B cell (primary cell): ENCODE data around the gene DSCAML1. TPM values are rescaled to one million over a fixed set of nuclear protein-coding genes. Genes with fewer than 3 reads are reported as not detected.

Experiments
- ATAC-seq: fragments of 200-7000 bp; cut with Tn5 transposase; one replicate; pipeline ENCODE4 v1.10.0; 2021; ENCODE audit warnings: low read depth, mild to moderate bottlenecking, moderate number of reproducible peaks, moderate library complexity
- CTCF ChIA-PET: fragments of 350-600 bp; sonication (Branson Sonifier 250); formaldehyde crosslinking; loops from one replicate; lab custom pipeline; 2021; ENCODE audit warnings: antibody characterized with exemption, inconsistent platforms; lab: Charles Lee
- POLR2A ChIA-PET: fragments of 350-600 bp; sonication (Branson Sonifier 250); formaldehyde crosslinking; loops from one replicate; lab custom pipeline; 2021; ENCODE audit warnings: antibody characterized with exemption; lab: Charles Lee
- DNase-seq: peaks from one replicate; pipeline ENCODE4 v3.0.0; 2013
- H2AFZ ChIP-seq: 2 replicates; pipeline ENCODE4 v1.6.1; 2012; ENCODE audit warnings: mild to moderate bottlenecking, low read depth, low read length; ENCODE audit not compliant: insufficient read depth, poor library complexity, severe bottlenecking
- H3K27ac ChIP-seq, 2 donors: 1 replicate in 1 of 2; 2 replicates in 1 of 2; pipeline ENCODE4 v1.5.1; 2012 to 2013; ENCODE audit warnings: low read length in 2 of 2, mild to moderate bottlenecking in 2 of 2, moderate library complexity in 1 of 2
- H3K27me3 ChIP-seq, 4 experiments: fragments of 200-600 bp in 1 of 4; sonication (generic) in 1 of 4; replicated peaks in 1 of 4; 1 replicate in 2 of 4; 2 replicates in 2 of 4; pipeline versions ENCODE4 v1.6.1 to v1.7.0; 2013 to 2016; ENCODE audit warnings: low read length in 3 of 4, mild to moderate bottlenecking in 2 of 4, mixed read lengths in 1 of 4, moderate library complexity in 1 of 4; ENCODE audit not compliant: insufficient read depth in 4 of 4, control insufficient read depth in 3 of 4; ENCODE audit errors: control extremely low read depth in 1 of 4
- H3K36me3 ChIP-seq, 2 experiments: replicated peaks in 1 of 2; 1 replicate in 1 of 2; 2 replicates in 1 of 2; pipeline versions ENCODE4 v1.6.1 to v1.7.1; 2013; ENCODE audit warnings: low read length in 1 of 2; ENCODE audit not compliant: insufficient read depth in 2 of 2, control insufficient read depth in 1 of 2; ENCODE audit errors: control extremely low read depth in 1 of 2, extremely low read depth in 1 of 2
- H3K4me1 ChIP-seq, 2 donors: fragments of 200-600 bp in 1 of 2; sonication (generic) in 1 of 2; 1 replicate in 1 of 2; 2 replicates in 1 of 2; pipeline versions ENCODE4 v1.5.1 to v1.6.1; 2013 to 2017; ENCODE audit warnings: low read length in 2 of 2; ENCODE audit not compliant: control insufficient read depth in 2 of 2, insufficient read depth in 2 of 2
- H3K4me2 ChIP-seq: replicated peaks from 2 replicates; pipeline ENCODE3; 2012; ENCODE audit warnings: mild to moderate bottlenecking, low read depth, low read length; ENCODE audit not compliant: poor library complexity, severe bottlenecking
- H3K4me3 ChIP-seq, 5 experiments: fragments of 200-600 bp in 1 of 5; sonication (generic) in 1 of 5; 1 replicate in 3 of 5; 2 replicates in 2 of 5; pipeline versions ENCODE4 v1.5.1 to v1.7.0; 2011 to 2016; ENCODE audit warnings: low read length in 4 of 5, mild to moderate bottlenecking in 4 of 5, low read depth in 2 of 5, control low read depth in 1 of 5, moderate library complexity in 1 of 5; ENCODE audit not compliant: insufficient read depth in 1 of 5; ENCODE audit errors: control extremely low read depth in 1 of 5, extremely low read depth in 1 of 5
- H3K79me2 ChIP-seq: fragments of 200-600 bp; sonication (generic); one replicate; pipeline ENCODE4 v1.6.0; 2016; ENCODE audit warnings: low read length; ENCODE audit not compliant: control insufficient read depth, insufficient read depth
- H3K9ac ChIP-seq: fragments of 200-600 bp; sonication (generic); 2 replicates; pipeline ENCODE4 v1.6.1; 2017; ENCODE audit warnings: mild to moderate bottlenecking, low read length, moderate library complexity
- H3K9me3 ChIP-seq, 3 donors: one replicate each; pipeline versions ENCODE4 v1.6.1 to v1.7.1; 2013; ENCODE audit warnings: low read length in 2 of 3; ENCODE audit not compliant: control insufficient read depth in 2 of 3, insufficient read depth in 1 of 3; ENCODE audit errors: control extremely low read depth in 1 of 3
- H4K20me1 ChIP-seq: 2 replicates; pipeline ENCODE4 v1.6.0; 2012; ENCODE audit warnings: mild to moderate bottlenecking, low read length; ENCODE audit not compliant: insufficient read depth, control insufficient read depth, poor library complexity, severe bottlenecking
- H3K27ac Mint-ChIP-seq: one replicate; pipeline ENCODE4 v1.8.0; 2021; ENCODE audit warnings: mixed read lengths
- H3K27me3 Mint-ChIP-seq: one replicate; pipeline ENCODE4 v1.8.0; 2021; ENCODE audit warnings: mixed read lengths
- H3K4me1 Mint-ChIP-seq: one replicate; pipeline ENCODE4 v1.8.0; 2021; ENCODE audit warnings: mixed read lengths
- H3K4me3 Mint-ChIP-seq: one replicate; pipeline ENCODE4 v1.8.0; 2021; ENCODE audit warnings: mixed read lengths
- H3K9me3 Mint-ChIP-seq: one replicate; pipeline ENCODE4 v1.8.0; 2022; ENCODE audit warnings: mixed read lengths; ENCODE audit not compliant: insufficient read depth
- CTCF ChIP-seq: fragments of 200-600 bp; IDR thresholded peaks from one replicate; pipeline ENCODE4 v1.8.0; 2022; ENCODE audit warnings: antibody characterized with exemption, mild to moderate bottlenecking
- EZH2 ChIP-seq: IDR thresholded peaks from 2 replicates; pipeline ENCODE4 v1.6.1; 2012; ENCODE audit warnings: borderline replicate concordance, low read depth, mild to moderate bottlenecking, moderate library complexity, low read length; ENCODE audit not compliant: insufficient read depth, poor library complexity, severe bottlenecking
- WGBS: methylation state at CpG from one replicate; pipeline ENCODE4 v1.1.5; 2013; ENCODE audit warnings: missing lambda C conversion rate; ENCODE audit not compliant: insufficient coverage; 5-methylcytosine and 5-hydroxymethylcytosine counted together
- intact Hi-C: fragments of 100-400 bp; cut with micrococcal nuclease; formaldehyde crosslinking; loops from one replicate; pipeline ENCODE4 v1.10.0; 2022
- polyA plus RNA-seq: library from polyadenylated mRNA; depleted of rRNA; stranded (reverse); fragments of >200 nt; gene quantifications from 2 replicates; pipeline ENCODE4 v1.2.3, GENCODE V29; 2012
- total RNA-seq, 2 donors: library from RNA; stranded (reverse); fragments of 120-200 nt in 1 of 2; gene quantifications; 1 replicate in 1 of 2; 2 replicates in 1 of 2; pipeline versions ENCODE4 v1.2.3 to v1.2.4, GENCODE V29; 2013 to 2022

Gene DSCAML1
- total and polyA plus RNA-seq, 2 donors (not counting 1 experiment from before 2014, with no cell fraction given), result 1.2 to 6.2 TPM

GRCh38 chr11:117441146-117441975 lies 355.7 kb downstream of the DSCAML1 start:
- CTCF ChIA-PET, result no interaction called here
- Histone ChIP-seq H2AFZ (no peak overlapping the region), H3K9ac (no peak overlapping the region), H3K79me2 (no peaks in the 10 kb centered on the region), H4K20me1 (no peaks in the 10 kb centered on the region), H3K27me3 (peaks cover 0 to 2% (median under 1%) of the 10 kb centered on the region in 4 experiments), H3K4me1 (no peaks in the 10 kb centered on the region), H3K36me3 (no peaks in the 10 kb centered on the region), H3K4me2 (no peak overlapping the region), H3K9me3 (no peaks in the 10 kb centered on the region), H3K27ac (no peak overlapping the region), H3K4me3 (no peak overlapping the region)
- Mint-ChIP-seq H3K4me3 (no peak overlapping the region), H3K4me1 (no peaks in the 10 kb centered on the region), H3K9me3 (no peaks in the 10 kb centered on the region), H3K27ac (no peak overlapping the region), H3K27me3 (peaks cover 45% of the 10 kb centered on the region)
- POLR2A ChIA-PET, result no interaction called here
- ATAC-seq, result no peak
- DNase-seq, result no peak
- 94% methylated on average over 14 of the region's 14 CpGs for WGBS
- TF ChIP-seq CTCF, result no peak
- TF ChIP-seq EZH2, result no peak
- intact Hi-C loops, result no loop called here

- Histone ChIP-seq H3K9me3 (no peaks in the 10 kb centered on the region), H3K4me1 (no peaks in the 10 kb centered on the region), H2AFZ (no peak overlapping the region), H3K27ac (no peak overlapping the region), H3K36me3 (no peaks in the 10 kb centered on the region), H3K9ac (no peak overlapping the region), H3K4me3 (no peak overlapping the region), H3K79me2 (no peaks in the 10 kb centered on the region), H3K4me2 (no peak overlapping the region), H4K20me1 (no peaks in the 10 kb centered on the region), H3K27me3 (peaks cover 0 to 9% (median under 1%) of the 10 kb centered on the region in 4 experiments)
- ATAC-seq, result no peak
- Mint-ChIP-seq H3K9me3 (no peaks in the 10 kb centered on the region), H3K27ac (no peak overlapping the region), H3K27me3 (peaks cover 46% of the 10 kb centered on the region), H3K4me3 (no peak overlapping the region), H3K4me1 (no peaks in the 10 kb centered on the region)
- DNase-seq, result no peak
- 93% methylated on average over 8 of the region's 8 CpGs for WGBS
- intact Hi-C loops, result no loop called here
- TF ChIP-seq EZH2 (no peak), CTCF (no peak)
- ChIA-PET POLR2A (no interaction called here), CTCF (no interaction called here)
Measured at GRCh38 chr11:117440258-117440657, 356.8 kb downstream of the DSCAML1 start.
